Adrenal gland (tissue), 12 donors: ENCODE measurements around the gene BABAM2. TPM values are rescaled to one million over a fixed set of nuclear protein-coding genes. Genes with fewer than 3 reads are reported as not detected.
"Not testable (repeated sequence)": the region's sequence is repeated elsewhere in the genome, so short reads cannot be mapped to it uniquely, and the experiment has no call there.

Experiments used
- DNase-seq, 7 donors: peaks; one replicate each; pipeline ENCODE4 v3.0.0-alpha.2; 2019 to 2020
- H3K27ac ChIP-seq, 5 donors: fragments of 200-600 bp; sonication (generic) in 4 of 5; 1 replicate in 3 of 5; 2 replicates in 2 of 5; pipeline versions ENCODE4 v1.5.1 to v1.8.0; 2016 to 2020; ENCODE audit warnings: mild to moderate bottlenecking in 1 of 5
- H3K27me3 ChIP-seq: fragments of 200-600 bp; 2 replicates; pipeline ENCODE4 v1.8.0; 2021
- H3K36me3 ChIP-seq, 2 donors: fragments of 200-600 bp; replicated peaks in 1 of 2; 1 replicate in 1 of 2; 2 replicates in 1 of 2; pipeline versions ENCODE4 v1.5.1 to v1.8.0; 2018 to 2022
- H3K4me1 ChIP-seq, 2 donors: fragments of 200-600 bp; replicated peaks in 1 of 2; 1 replicate in 1 of 2; 2 replicates in 1 of 2; pipeline versions ENCODE4 v1.5.1 to v1.8.0; 2018 to 2021
- H3K4me3 ChIP-seq, 4 donors: fragments of 200-600 bp; sonication (generic) in 3 of 4; one replicate each; pipeline ENCODE4 v1.5.1; 2016 to 2018
- H3K9me3 ChIP-seq, 3 donors: fragments of 200-600 bp; sonication (generic) in 1 of 3; replicated peaks in 1 of 3; 1 replicate in 2 of 3; 2 replicates in 1 of 3; pipeline versions ENCODE4 v1.5.1 to v1.8.0; 2016 to 2021
- CTCF ChIP-seq, 6 experiments: fragments of 450-650 bp in 4 of 6; fragments of 200-600 bp in 2 of 6; sonication (generic) in 1 of 6; IDR thresholded peaks; 1 replicate in 5 of 6; 2 replicates in 1 of 6; pipeline versions ENCODE4 v1.5.1 to v1.8.0; 2016 to 2021; ENCODE audit warnings: antibody characterized with exemption in 6 of 6, mild to moderate bottlenecking in 2 of 6, moderate library complexity in 1 of 6
- POLR2A ChIP-seq, 2 donors: fragments of 450-650 bp; IDR thresholded peaks; one replicate each; pipeline ENCODE4 v1.6.1; 2017; ENCODE audit warnings: antibody characterized with exemption in 2 of 2, mild to moderate bottlenecking in 2 of 2, moderate library complexity in 1 of 2
- WGBS, 4 donors: extraction: QIAGEN DNeasy Blood & Tissue Kit in 2 of 4; methylation state at CpG; one replicate each; pipeline versions ENCODE4 v1.1.5 to v1.1.7; 2013 to 2017; 5-methylcytosine and 5-hydroxymethylcytosine counted together
- intact Hi-C, 2 donors: fragments of 100-400 bp; cut with DNase I; formaldehyde crosslinking; loops; one replicate each; pipeline versions ENCODE4 v1.14.1 to v1.15.0; 2022 to 2023
- polyA plus RNA-seq, 3 donors: library from polyadenylated mRNA; stranded (reverse); fragments of 200-250 nt in 2 of 3; fragments of 350-450 nt in 1 of 3; fragmentation: Illumina TruSeq in 1 of 3; extraction: RNeasy Lipid Tissue Mini Kit (QIAGEN cat#74804) in 1 of 3; gene quantifications; one replicate each; pipeline ENCODE4 v1.2.3, GENCODE V29; 2013 to 2014
- total RNA-seq, 9 donors: library from RNA; depleted of rRNA in 4 of 9; stranded (reverse); fragments of >200 nt in 4 of 9; fragments of 120-200 nt in 1 of 9; fragmentation: NEBNext Ultra II Directional in 1 of 9; extraction: Animal tissue kit (Norgen Biotek cat#: 25700) in 1 of 9; gene quantifications; one replicate each; pipeline versions ENCODE4 v1.1.0 to v1.2.4, GENCODE V29; 2013 to 2023
- donor health status: healthy with polysubstance abuse.
- donor health status: Bipolar disorder and iron deficiency.
- donor health status: DM: yes; HTN: yes; CAD: no.
- donor health status: DM: no; HTN: no; CAD: no.
- donor health status: DM: no; HTN: no; CAD: no.
- donor health status: DM: yes; HTN: yes; CAD: no.

The BABAM2 gene
- total and polyA plus RNA-seq, 12 donors: 88.2 to 925 (median 357) TPM

- no peaks in the 10 kb centered on the region for H3K27me3 ChIP-seq
- no peak overlapping the region for H3K4me3 ChIP-seq
- no peak for DNase-seq
- intact Hi-C loops: no loop called here
- no peaks in the 10 kb centered on the region for H3K9me3 ChIP-seq
- H3K36me3 ChIP-seq: peaks cover 0 to 14% of the 10 kb centered on the region in 2 donors
- H3K4me1 ChIP-seq: peaks cover 0 to 8% of the 10 kb centered on the region in 2 donors
- no peak for TF ChIP-seq POLR2A (IDR thresholded peaks at IDR 0.05)
- TF ChIP-seq CTCF (IDR thresholded peaks at IDR 0.05): no peak
- WGBS, 4 donors: 87 to 90% (median 89%) methylated on average over 9 of the region's 9 CpGs
- no peak overlapping the region for H3K27ac ChIP-seq
Measured at GRCh38 chr2:28021898-28022297, 131.4 kb downstream of the BABAM2 start.

- WGBS, 4 donors: 95 to 98% (median 96%) methylated on average over 4 of the region's 4 CpGs
- Histone ChIP-seq H3K27ac (no peak overlapping the region), H3K4me1 (peaks cover 0 to 17% of the 10 kb centered on the region in 2 donors), H3K27me3 (no peaks in the 10 kb centered on the region), H3K4me3 (no peak overlapping the region), H3K9me3 (no peaks in the 10 kb centered on the region), H3K36me3 (peaks cover 0 to 16% of the 10 kb centered on the region in 2 donors)
- no peak for TF ChIP-seq POLR2A (IDR thresholded peaks at IDR 0.05)
- no peak for TF ChIP-seq CTCF (IDR thresholded peaks at IDR 0.05)
- intact Hi-C loops: no loop called here
- no peak for DNase-seq
Measured at GRCh38 chr2:28025123-28025522, 134.6 kb downstream of the BABAM2 start.

- H3K27ac ChIP-seq, intact Hi-C loops, DNase-seq, H3K27me3 ChIP-seq, H3K4me3 ChIP-seq, H3K9me3 ChIP-seq: not testable (repeated sequence)
- H3K4me1 ChIP-seq: peaks cover 0 to 27% of the 10 kb centered on the region in 2 donors
- whole genome bisulfite sequencing, 4 donors: 97 to 100% (median 100%) methylated on average over 2 of the region's 2 CpGs
- H3K36me3 ChIP-seq: peaks cover 0 to 16% of the 10 kb centered on the region in 2 donors
Measured at GRCh38 chr2:28026230-28026629, 135.7 kb downstream of the BABAM2 start.

GRCh38 chr2:28028025-28028424, 137.5 kb downstream of the BABAM2 start:
- Histone ChIP-seq H3K9me3 (no peaks in the 10 kb centered on the region), H3K36me3 (peaks cover 0 to 16% of the 10 kb centered on the region in 2 donors), H3K27ac (no peak overlapping the region), H3K27me3 (no peaks in the 10 kb centered on the region), H3K4me1 (peaks cover 0 to 30% of the 10 kb centered on the region in 2 donors), H3K4me3 (no peak overlapping the region)
- DNase-seq: no peak
- intact Hi-C loops: no loop called here
- WGBS, 4 donors: 93 to 98% (median 96%) methylated on average over 7 of the region's 7 CpGs
- TF ChIP-seq CTCF (IDR thresholded peaks at IDR 0.05): no peak
- no peak for TF ChIP-seq POLR2A (IDR thresholded peaks at IDR 0.05)

- Histone ChIP-seq H3K27me3 (no peaks in the 10 kb centered on the region), H3K27ac (no peak overlapping the region), H3K9me3 (no peaks in the 10 kb centered on the region), H3K4me1 (peaks cover 0 to 30% of the 10 kb centered on the region in 2 donors), H3K4me3 (no peak overlapping the region), H3K36me3 (peaks cover 0 to 9% of the 10 kb centered on the region in 2 donors)
- intact Hi-C loops: no loop called here
- DNase-seq: no peak
- 76 to 86% (median 82%) methylated on average over 2 of the region's 2 CpGs for WGBS, 4 donors
- TF ChIP-seq POLR2A (IDR thresholded peaks at IDR 0.05): no peak
- no peak for TF ChIP-seq CTCF (IDR thresholded peaks at IDR 0.05)
Measured at GRCh38 chr2:28030600-28030999, 140.1 kb downstream of the BABAM2 start.
